NCI-H2107 treated with DMSO at 0.1 percent for 48 hours (cell line): Measurements from ENCODE around the gene FCGR2B.
A peak's percentile ranks its signal among the peaks of the same experiment; 100 is the strongest.
"Not testable (repeated sequence)": the region's sequence is repeated elsewhere in the genome, so short reads cannot be mapped to it uniquely, and the experiment has no call there.

ENCODE experiments used
- DNase-seq: peaks from one replicate; lab custom pipeline; 2025; ENCODE audit not compliant: unreplicated experiment; lab: John Stamatoyannopoulos, UW

FCGR2B gene

DNA sequence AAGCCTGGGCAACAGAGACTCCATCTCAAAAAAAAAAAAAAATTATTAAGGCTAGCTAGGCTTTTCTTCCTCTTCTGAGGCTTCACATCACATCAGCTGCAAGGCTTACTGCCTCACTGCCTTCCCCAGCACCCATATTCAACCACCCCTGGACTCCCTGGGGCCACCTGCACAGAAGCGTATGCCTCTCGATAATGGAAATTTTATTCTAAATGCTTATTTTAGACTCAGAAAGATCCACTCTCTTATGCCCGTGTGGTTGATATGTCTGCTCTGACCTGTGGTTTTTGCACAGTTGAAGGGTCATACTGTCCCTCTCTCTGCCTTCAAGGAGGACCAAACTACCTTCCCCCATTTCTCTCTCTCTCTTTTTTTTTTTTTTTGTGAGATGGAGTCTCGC, 42.6 kb downstream of the FCGR2B start:
- no peak for DNase-seq

GRCh38 chr1:161706113-161706481, 43.2 kb downstream of the FCGR2B start:
- DNase-seq = no peak

DNA sequence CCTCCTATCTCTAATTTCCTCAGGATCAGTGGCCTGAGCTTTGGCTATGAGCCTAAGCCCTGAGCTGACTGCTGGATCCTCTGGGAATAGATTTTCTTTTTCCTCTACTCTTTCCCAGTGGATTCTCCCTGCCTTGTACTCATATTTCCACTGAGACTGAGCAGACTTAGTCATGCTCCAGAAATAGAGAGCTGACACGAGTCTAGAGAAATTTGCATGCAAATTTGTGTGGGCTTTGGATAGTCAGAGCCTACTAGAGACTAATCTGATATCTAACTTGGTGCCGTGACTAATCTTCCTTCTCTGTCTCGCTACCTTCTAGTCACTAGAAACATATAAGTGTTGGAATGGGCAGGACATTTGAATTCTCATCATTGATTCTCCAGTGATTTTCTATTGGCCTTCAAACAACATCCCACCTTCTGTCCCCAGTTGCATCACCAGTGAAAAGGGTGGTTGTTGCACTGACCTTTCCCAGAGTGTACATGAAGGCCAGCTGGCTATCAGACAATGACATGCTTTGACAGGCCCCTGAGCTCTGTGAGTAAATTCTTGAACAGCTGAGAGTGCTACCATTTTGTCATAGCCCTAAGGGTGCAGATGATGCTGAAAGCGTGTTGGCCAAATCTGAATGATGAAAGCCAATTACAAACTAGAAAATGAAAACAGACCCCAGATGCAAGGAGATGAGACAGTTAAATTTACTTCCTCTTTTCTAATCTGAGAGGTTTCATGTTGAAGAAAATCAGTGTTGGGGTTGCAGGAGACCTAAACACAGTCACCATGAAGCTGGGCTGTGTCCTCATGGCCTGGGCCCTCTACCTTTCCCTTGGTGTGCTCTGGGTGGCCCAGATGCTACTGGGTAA, 43.8 kb downstream of the FCGR2B start, which contains the start of gene FCRLA:
TSS of gene FCRLA (plus strand) at position 748 of the 866 bp plus-strand sequence. CDS start at position 784, 36 bp downstream.
- no peak for DNase-seq

DNA sequence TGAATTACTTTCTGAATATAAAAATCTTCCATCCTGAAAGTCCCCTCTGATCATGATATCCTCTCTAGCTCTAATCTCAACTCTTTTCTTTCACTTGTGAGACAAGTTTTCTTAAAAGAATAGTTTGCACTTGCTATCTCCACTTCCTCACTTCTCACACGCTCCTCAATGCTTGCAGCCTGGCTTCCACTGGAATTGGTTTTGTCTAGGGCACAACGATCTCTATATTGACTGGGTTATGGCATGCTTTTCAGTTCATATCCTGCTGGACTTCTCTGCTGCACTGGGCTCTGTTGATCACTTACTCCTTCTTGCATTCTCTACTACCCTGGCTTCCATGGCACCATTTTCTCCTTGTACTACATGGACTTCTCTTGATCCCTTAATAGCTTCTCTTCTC, 44.6 kb downstream of the FCGR2B start:
- no peak for DNase-seq

- DNase-seq = no peak
Measured at GRCh38 chr1:161709373-161709772, 46.4 kb downstream of the FCGR2B start.

- DNase-seq = peak; percentile 68
Measured at GRCh38 chr1:161710560-161710959, 47.6 kb downstream of the FCGR2B start.

GRCh38 chr1:161718559-161719324, 55.8 kb downstream of the FCGR2B start:
- DNase-seq = no peak

DNA sequence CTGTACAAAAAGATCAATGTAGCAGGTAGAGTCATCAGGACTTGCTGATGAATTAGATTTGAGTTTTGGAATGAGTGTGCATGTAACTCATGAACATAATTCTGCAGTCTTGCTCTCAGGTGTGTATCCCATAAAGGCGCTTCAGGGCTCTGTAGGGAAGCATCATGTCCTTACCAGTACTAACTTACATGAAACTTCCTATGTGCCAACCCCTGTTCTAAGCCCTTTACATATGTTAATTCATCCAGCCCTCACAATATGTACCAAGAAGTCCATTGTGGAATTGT, 56.3 kb downstream of the FCGR2B start:
- DNase-seq = no peak

DNA sequence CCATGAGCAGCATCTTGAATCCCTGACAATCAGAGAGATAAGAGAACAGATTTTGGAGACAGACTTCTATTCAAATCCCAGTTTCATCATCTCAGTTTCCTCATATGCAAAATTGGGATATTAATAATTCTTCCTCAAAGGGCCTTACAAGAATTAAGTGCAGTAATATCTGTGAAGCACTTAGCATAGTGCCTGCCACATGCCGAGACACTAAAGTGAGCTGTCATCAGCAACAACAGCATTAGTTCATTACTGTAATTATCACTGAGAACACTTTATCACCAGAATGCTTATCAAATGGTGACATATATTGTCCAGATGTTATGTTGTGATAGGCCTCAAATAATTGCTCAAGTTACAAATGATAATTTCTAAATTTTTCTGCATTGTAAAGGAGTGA, 57.5 kb downstream of the FCGR2B start:
- DNase-seq = no peak

DNA sequence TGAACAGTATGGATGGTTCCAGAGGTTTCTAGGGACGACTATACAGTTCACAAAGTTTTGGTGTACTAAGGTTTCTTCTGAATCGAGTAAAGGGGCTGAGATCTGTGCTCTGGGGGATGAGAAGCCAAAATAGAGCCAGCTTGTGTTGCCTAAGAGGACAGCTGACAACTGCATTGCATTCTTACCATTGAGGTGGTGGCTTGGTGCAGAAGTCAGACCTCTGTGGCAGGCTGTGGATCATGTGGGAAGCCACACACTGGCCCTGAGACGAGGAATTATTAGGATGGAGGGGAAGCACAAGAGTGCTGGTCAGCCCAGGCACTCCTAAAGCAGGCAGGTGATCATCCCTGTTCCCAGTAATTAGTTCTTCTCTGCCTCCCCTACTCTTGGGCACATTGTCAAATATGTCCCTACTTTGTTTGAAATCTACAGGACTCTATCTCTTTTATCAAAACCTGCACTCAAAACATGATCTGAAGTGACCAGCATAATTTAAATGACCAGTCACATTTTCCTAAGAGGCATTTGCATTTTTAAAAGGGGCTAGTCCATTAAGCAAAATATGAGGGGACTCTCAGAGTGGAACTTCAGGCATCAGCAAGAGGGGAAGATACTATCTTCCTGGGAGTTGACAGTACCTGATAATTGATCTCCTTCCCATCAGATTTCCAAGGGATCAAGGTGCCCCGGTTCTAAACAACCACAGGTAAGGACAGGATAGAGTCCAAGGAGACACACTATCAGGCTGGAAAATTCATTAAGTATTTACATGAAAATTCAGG, 58.2 kb downstream of the FCGR2B start, which contains the start of gene FCRLB:
TSS of gene FCRLB (plus strand) at position 589 of the 782 bp plus-strand sequence. CDS start 1,129 bp downstream, outside the sequence.
- no peak for DNase-seq

DNA sequence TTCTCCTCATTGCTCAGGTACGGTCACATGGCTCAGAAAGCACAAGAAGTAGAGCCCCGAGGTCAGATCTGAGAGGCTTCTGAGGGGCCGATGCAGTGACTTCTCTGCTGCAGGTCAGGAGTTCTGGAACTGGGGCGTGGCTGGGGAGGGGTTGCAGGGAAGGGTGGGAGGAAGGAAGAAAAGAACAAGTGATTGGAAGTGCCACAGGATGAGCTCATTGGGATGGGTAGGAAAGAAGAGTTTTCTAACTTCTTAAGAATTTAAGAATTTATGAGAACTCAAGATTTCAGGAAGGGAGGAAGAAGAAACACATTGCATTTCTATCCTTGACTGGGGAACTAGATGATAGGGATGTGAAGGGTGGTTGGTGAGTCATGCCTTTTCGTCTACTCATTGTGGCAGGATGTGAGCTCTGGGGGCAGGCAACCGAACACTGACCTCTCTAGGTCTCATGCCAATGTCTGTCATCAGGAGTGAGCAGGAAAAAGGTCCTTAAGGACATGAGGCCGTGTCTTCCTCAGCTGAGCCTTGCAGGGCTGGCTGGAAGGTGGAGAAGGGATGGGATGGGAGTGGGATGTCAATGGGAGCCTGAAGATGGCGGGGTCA, 58.9 kb downstream of the FCGR2B start:
- no peak for DNase-seq

DNA sequence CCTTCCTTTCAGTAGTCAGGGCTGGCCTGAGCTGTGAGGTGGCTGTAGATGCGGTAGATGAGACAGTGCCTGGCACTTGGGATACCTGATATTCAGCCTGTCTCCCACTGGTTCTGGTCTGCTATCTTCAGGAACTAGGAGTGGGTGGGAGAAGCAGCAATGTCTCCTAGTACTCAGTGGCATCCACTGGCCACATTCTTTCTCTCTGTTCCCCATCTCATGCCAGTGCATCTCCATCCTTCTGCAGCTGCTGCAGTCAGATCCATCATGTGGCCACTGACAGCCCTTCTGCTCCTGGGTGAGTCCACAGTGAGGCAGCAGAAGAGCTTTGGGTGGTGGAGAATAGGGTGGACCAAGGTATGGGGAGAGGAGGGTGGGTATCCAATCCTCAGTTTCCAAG, 59.5 kb downstream of the FCGR2B start:
- no peak for DNase-seq

DNA sequence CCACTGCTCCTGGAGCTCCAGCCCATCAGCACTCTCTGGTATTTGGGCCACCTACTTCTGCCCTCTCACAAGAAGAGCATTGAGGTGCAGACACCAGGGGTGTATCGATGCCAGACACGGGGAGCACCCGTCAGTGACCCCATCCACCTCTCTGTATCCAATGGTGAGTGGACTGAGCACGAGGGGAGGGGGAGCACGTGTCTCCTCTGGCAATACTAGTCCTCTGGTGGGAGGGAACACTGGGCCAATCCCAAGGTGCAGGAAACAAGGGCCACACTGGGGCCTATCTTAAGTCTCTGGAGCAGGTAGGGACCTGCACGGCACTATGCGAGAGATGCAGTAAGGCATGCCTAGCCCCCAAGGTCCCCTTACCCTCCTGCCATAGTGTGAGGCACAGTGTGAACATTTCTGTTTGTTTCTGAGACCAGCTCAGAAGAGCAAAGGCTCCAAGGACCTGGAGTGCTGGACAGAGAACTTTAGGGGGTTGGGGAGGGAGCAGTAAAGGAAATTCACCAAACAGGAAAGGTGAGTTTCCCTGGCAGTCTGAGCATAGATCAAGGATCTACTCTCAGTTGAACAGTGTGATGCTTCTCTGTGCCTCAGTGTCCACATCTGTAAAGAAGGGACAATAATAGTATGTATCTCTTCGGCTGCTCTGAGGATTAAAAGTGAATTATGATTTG, 60.7 kb downstream of the FCGR2B start:
- DNase-seq = no peak

DNA sequence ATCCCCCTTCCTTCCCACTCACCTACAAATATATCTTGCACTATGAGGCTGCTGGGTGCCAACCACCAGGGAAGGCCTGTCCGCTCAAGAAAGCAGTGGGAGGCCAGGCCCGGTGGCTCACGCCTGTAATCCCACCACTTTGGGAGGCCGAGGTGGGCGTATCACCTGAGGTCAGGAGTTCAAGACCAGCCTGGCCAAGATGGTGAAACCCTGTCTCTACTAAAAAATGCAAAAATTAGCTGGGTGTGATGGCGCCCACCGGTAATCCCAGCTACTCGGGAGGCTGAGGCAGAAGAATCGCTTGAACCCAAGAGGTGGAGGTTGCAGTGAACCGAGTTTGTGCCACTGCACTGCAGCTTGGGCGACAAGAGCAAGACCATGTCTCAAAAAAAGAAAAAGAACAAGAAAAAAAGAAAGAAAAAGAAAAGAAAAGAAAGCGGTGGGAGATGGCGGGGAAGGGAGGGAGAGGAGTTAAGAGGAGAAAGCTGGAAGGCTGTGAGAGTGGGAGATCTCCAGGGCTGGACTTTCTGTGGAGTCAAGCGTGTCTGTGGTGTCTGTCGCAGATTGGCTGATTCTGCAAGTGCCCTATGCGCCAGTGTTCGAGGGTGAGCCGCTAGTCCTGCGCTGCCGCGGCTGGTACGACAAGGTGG, 62.4 kb downstream of the FCGR2B start:
- not testable (repeated sequence) for DNase-seq

DNA sequence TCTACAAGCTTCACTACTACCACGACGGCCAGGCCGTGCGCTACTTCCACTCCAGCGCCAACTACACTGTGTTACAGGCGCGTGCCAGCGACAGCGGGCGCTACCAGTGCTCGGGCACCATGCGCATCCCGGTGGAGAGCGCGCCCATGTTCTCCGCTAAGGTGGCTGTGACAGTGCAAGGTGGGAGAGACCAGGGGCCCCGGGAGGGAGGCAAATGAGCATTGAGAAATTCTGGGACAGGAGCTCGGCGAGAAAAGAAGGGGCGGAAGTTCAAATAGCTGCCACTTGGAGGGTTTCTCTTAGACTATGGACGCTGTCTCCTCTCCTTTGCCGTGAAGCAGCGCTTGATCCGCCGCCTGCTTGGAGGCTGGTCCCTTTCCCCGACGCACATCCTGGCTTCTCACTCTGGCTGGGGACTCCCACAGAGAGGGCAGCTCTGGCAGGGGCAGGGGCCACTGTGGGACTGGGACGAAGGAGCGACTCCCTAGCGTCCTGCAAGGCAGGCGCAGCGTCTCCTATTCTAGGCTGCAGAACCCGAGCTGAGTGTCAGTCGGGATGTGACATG, 63.0 kb downstream of the FCGR2B start:
- DNase-seq = no peak

DNA sequence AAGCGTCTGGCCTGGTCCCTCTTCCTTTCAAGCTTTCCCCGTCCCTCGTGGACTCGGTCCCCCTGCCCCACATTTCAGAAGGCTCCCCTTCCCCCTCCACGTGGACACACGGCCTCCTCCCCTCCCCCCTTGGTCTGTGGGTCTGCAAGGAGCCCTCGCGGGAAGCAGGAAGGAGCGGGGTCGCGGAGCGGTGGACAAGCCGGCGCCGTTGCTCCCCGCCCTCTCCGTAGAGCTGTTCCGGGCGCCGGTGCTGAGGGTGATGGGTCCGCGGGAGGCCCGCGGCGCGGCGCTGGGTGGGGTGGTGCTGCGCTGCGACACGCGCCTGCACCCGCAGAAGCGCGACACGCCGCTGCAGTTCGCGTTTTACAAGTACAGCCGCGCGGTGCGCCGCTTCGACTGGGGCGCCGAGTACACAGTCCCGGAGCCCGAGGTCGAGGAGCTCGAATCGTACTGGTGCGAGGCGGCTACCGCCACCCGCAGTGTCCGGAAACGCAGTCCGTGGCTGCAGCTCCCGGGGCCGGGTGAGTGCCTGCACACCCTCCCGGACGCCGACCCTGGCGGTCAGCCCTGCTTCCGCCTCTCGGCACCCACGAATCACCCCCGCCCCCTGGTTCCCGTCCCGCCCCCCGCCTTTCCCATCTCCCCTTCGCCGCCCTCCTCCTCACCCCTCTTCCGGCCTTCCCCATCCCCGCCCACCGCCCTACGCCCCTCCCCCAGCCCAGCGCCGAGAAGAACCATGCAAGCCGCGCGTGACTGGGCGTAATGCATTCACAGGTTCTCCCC, 63.7 kb downstream of the FCGR2B start:
- DNase-seq = no peak

- DNase-seq = no peak
Measured at GRCh38 chr1:161727256-161727924, 64.4 kb downstream of the FCGR2B start.
